ENCODE data around the gene REXO4. TPM values are rescaled to one million over a fixed set of nuclear protein-coding genes. Genes with fewer than 3 reads are reported as not detected.
A peak's percentile ranks its signal among the peaks of the same experiment; 100 is the strongest.

REXO4 gene
- total and polyA plus RNA-seq, 2 of the 13 experiments (the other 11 are each of a cell fraction or from before 2014, with no cell fraction given), result 18.5 to 30.4 TPM

DNA sequence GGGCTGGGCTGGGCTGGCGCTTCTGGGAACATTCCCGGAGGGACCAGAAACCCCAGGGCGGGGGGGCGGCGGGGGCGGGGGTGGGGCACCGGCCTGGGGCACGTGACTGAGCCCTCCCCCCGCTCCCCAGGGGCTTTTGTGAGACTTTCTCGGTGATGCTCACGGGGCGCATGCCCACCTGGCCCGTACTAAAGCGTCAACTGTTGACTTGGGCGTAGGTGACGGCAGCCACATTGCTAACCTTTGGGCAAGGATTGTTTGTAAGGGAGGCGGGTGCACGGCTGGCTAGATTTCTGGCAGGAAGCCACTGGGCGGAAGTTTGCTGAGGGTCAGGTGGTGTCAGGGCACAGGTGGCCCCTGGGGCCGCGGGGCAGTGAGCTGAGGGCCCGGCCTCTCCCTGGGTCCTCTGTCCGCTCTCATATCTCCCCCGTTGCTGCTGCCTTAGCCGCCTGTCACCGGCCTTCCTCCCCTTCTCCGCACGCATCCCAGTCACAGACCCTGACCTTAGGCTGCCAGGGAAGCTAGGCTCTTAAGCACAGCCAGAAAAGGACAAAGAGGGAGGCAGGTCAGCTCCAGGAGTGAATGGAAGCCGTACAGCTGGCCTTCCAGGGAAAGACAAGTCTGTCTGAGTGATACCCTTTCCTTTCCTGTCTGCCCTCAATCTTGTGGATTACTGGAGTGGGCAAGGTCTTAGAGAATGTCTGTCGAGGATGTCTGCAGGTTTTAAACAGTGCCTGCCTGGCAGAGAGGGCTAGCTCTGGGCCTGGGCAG, 42.8 kb upstream of the REXO4 start (continued):
- TF ChIP-seq ZNF563 (CRISPR knock-in tag; IDR thresholded peaks at IDR 0.05), result no peak
- TF ChIP-seq FIP1L1 (IDR thresholded peaks at IDR 0.05; ENCODE audit: borderline replicate concordance, insufficient read depth, low read depth, low read length), result no peak
- TF ChIP-seq ZNF317 (CRISPR knock-in tag; IDR thresholded peaks at IDR 0.05), result peak; percentile 76
- TF ChIP-seq NR3C1 (CRISPR knock-in tag; IDR thresholded peaks at IDR 0.05), result no peak
- TF ChIP-seq ZNF724P (CRISPR knock-in tag; IDR thresholded peaks at IDR 0.05; ENCODE audit: borderline replicate concordance), result peak; percentile 95
- TF ChIP-seq TGIF2 (CRISPR knock-in tag; IDR thresholded peaks at IDR 0.05), result peak; percentile 93
- no peak for TF ChIP-seq NFE2L1 (CRISPR knock-in tag; IDR thresholded peaks at IDR 0.05; ENCODE audit: borderline replicate concordance)
- no peak for TF ChIP-seq ZNF652 (CRISPR knock-in tag; IDR thresholded peaks at IDR 0.05; ENCODE audit: borderline replicate concordance, low read depth)
- TF ChIP-seq ZEB1 (IDR thresholded peaks at IDR 0.05; ENCODE audit: insufficient replicate concordance, low read depth), result peak; percentile 83
- TF ChIP-seq, protein P1, sequence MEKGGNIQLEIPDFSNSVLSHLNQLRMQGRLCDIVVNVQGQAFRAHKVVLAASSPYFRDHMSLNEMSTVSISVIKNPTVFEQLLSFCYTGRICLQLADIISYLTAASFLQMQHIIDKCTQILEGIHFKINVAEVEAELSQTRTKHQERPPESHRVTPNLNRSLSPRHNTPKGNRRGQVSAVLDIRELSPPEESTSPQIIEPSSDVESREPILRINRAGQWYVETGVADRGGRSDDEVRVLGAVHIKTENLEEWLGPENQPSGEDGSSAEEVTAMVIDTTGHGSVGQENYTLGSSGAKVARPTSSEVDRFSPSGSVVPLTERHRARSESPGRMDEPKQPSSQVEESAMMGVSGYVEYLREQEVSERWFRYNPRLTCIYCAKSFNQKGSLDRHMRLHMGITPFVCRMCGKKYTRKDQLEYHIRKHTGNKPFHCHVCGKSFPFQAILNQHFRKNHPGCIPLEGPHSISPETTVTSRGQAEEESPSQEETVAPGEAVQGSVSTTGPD (CRISPR knock-in tag; IDR thresholded peaks at IDR 0.05), result no peak
- 0 out of 2 replicates have a peak, but pooled peaks have one; percentile 32 for TF ChIP-seq ZFP36L1 (CRISPR knock-in tag; IDR thresholded peaks at IDR 0.05)
- 0 out of 2 replicates have a peak, but pooled peaks have one; percentile 29 for TF ChIP-seq ZNF547 (CRISPR knock-in tag; IDR thresholded peaks at IDR 0.05)
- peak; percentile 74 for TF ChIP-seq ERF (CRISPR knock-in tag; IDR thresholded peaks at IDR 0.05)
- TF ChIP-seq ZNF292 (CRISPR knock-in tag; IDR thresholded peaks at IDR 0.05; ENCODE audit: borderline replicate concordance, low read depth), result no peak
- TF ChIP-seq, protein P2, sequence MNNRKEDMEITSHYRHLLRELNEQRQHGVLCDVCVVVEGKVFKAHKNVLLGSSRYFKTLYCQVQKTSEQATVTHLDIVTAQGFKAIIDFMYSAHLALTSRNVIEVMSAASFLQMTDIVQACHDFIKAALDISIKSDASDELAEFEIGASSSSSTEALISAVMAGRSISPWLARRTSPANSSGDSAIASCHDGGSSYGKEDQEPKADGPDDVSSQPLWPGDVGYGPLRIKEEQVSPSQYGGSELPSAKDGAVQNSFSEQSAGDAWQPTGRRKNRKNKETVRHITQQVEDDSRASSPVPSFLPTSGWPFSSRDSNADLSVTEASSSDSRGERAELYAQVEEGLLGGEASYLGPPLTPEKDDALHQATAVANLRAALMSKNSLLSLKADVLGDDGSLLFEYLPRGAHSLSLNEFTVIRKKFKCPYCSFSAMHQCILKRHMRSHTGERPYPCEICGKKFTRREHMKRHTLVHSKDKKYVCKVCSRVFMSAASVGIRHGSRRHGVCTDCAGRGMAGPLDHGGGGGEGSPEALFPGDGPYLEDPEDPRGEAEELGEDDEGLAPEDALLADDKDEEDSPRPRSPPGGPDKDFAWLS (CRISPR knock-in tag; IDR thresholded peaks at IDR 0.05; ENCODE audit: borderline replicate concordance), result 0 out of 2 replicates have a peak, but pooled peaks have one; percentile 58
- TF ChIP-seq ZNF430 (CRISPR knock-in tag; IDR thresholded peaks at IDR 0.05), result peak; percentile 22; the same call in 1 of the 2 replicates
- TF ChIP-seq, protein P3, sequence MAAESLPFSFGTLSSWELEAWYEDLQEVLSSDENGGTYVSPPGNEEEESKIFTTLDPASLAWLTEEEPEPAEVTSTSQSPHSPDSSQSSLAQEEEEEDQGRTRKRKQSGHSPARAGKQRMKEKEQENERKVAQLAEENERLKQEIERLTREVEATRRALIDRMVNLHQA (CRISPR knock-in tag; IDR thresholded peaks at IDR 0.05), result no peak
- peak; percentile 63; the same call in 1 of the 2 replicates for TF ChIP-seq DMAP1 (CRISPR knock-in tag; IDR thresholded peaks at IDR 0.05)
- TF ChIP-seq, protein P4, sequence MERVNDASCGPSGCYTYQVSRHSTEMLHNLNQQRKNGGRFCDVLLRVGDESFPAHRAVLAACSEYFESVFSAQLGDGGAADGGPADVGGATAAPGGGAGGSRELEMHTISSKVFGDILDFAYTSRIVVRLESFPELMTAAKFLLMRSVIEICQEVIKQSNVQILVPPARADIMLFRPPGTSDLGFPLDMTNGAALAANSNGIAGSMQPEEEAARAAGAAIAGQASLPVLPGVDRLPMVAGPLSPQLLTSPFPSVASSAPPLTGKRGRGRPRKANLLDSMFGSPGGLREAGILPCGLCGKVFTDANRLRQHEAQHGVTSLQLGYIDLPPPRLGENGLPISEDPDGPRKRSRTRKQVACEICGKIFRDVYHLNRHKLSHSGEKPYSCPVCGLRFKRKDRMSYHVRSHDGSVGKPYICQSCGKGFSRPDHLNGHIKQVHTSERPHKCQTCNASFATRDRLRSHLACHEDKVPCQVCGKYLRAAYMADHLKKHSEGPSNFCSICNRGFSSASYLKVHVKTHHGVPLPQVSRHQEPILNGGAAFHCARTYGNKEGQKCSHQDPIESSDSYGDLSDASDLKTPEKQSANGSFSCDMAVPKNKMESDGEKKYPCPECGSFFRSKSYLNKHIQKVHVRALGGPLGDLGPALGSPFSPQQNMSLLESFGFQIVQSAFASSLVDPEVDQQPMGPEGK (CRISPR knock-in tag; IDR thresholded peaks at IDR 0.05), result peak; percentile 92
- TF ChIP-seq, protein P5, sequence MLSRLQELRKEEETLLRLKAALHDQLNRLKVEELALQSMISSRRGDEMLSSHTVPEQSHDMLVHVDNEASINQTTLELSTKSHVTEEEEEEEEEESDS (CRISPR knock-in tag; IDR thresholded peaks at IDR 0.05; ENCODE audit: borderline replicate concordance), result no peak
- TF ChIP-seq ZNF546 (CRISPR knock-in tag; conservative IDR thresholded peaks at IDR 0.05), result 0 out of 2 replicates have a peak, but pooled peaks have one; percentile 53
- TF ChIP-seq ZNF136 (CRISPR knock-in tag; IDR thresholded peaks at IDR 0.05; ENCODE audit: low read depth), result no peak
- TF ChIP-seq, protein P6, sequence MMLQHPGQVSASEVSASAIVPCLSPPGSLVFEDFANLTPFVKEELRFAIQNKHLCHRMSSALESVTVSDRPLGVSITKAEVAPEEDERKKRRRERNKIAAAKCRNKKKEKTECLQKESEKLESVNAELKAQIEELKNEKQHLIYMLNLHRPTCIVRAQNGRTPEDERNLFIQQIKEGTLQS (CRISPR knock-in tag; IDR thresholded peaks at IDR 0.05), result no peak
